GM04503 (cell line): ENCODE data around the gene SLC12A7.

ENCODE experiments used
- DNase-seq: peaks from one replicate; pipeline ENCODE4 v3.0.0-alpha.2; 2012; ENCODE audit warnings: low read depth

SLC12A7 gene

GRCh38 chr5:1125030-1125357 lies 13.1 kb upstream of the SLC12A7 start:
- no peak for DNase-seq

DNA sequence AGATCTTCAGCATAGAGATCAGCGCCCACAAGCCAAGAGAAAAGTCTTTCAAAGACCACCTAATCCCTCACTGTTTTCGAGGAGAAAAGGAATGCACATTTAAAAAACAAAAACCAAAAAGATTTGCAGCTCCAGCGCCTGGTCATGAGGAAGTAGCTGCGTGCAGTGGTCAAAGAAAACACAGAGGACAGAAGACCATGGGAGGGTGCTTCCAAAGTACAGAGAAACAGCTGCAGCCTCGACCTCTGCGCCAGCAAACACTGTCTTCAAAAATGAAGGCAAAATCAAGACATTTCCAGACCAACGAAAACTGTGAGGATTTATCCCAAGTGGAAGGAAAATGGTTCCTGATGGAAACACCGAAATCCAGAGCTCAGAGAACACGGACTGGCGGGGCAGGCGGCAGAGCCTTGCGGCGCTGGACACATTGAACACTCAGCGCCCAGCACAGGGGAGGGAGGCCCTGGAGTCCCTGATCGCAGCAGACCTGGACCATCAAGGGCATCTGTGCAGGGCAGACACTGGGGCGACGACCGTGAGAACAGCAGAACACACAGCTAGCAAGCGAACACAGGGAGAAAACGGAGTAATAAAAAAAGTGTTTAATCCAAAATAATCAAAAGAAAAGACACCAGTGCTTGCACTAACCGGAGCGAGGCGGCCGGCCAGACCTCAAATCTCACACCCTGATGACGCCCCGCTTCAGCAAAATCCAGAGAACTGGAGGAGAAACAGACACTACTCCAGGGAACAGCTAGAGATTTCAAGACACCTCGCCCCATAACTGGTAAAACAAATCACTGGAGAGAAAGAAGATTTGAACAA lies 12.6 kb upstream of the SLC12A7 start:
- no peak for DNase-seq

DNA sequence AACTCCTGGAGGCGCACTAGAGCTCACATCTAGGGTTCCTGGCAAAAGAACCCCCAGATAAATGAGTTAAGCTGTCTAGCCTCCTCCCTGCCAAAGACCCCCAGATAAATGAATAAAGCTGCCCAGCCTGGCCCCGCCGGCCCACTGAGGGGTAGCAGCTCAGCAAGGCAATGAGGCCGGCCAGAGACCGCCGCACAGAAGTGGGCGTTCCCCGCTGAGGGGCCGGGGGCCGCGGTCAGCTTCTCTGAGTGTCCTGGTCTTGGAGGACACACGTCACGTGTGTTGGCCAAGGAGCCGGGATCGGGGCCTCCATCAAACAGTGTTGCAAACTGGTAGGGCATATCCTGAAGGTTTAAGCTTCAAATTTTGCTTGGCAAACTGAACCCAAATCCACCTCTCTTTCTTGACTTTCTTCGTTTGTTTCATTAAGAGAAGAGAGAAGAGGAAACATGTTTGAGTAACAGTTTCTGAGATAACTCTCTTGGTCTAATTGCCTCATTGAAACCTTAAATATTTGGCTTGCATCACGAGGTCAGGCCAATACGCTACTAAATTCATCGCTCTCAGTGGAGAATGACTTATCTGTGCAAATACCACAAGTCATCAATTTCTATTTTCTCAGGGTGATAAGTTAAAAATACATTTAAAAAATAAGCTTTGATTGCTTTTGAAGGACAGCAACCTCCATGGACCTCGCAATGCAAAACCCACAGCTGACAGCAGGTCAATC lies 11.7 kb upstream of the SLC12A7 start:
- no peak for DNase-seq

DNA sequence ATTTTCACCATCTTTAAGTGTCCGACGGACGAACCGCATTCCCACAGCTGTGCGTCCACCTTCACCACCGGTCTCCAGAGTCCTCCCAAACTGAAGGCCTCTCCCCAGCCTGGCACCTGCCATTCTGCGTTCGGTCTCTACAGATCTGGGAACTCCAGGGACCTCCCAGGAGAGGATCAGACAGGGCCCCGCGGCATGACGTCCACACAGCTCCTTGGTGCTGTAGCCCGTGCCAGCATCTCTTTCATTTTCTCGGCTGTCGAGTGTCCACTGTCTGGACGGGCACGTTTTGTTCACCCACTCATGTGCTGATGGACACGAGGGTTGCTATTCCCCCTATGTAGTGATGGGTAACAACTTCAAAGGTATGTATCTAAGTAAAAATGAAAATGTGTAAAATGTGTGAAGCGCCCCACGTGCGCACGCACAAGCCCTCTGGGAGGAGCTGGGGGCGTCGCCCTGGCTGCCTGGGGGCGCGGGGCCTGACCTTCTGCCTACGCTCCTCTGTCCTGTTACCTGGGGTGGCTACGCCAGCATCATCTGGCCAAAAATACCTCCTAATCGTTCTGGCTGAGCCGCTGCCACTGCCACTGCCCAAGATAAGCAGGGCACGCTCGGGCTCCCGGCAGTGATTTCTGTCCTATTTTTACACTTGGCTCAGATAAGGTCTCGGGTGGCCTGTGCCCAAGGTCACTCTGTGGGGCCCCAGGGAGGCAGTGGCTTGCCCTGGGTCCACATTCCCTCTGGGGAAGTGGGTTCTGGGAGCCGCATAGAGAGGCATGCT lies 10.8 kb upstream of the SLC12A7 start:
- no peak for DNase-seq

DNA sequence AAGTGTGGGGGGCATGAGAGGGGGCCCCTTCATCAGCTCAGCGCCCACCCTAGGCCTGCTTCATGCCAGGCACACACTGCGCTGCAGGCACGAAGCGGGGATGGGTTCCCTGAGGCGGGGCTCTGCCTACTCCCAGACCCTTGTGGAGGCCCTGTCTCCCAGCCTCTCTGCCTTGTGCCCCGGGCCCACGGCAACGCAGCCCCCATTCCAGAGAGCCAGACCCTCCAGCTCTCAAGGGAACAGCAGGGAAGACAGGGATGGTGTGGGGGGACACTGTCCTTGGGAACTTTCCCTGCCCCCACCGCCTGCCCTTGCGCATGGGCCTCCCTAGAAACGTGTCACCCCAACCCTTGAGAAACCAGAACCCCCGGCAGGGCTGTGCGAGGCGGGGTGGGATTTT lies 10.0 kb upstream of the SLC12A7 start:
- DNase-seq = no peak

GRCh38 chr5:1121044-1121443 lies 9.2 kb upstream of the SLC12A7 start:
- no peak for DNase-seq

GRCh38 chr5:1120236-1120999 lies 8.6 kb upstream of the SLC12A7 start:
- DNase-seq = no peak

- DNase-seq = no peak
Observed at GRCh38 chr5:1119312-1119831, 7.5 kb upstream of the SLC12A7 start.

- DNase-seq = no peak
Observed at GRCh38 chr5:1118738-1119137, 6.9 kb upstream of the SLC12A7 start.

- DNase-seq = no peak
Observed at GRCh38 chr5:1118231-1118698, 6.4 kb upstream of the SLC12A7 start.

- DNase-seq = no peak
Observed at GRCh38 chr5:1116977-1117376, 5.1 kb upstream of the SLC12A7 start.

- no peak for DNase-seq
Observed at GRCh38 chr5:1116109-1116740, 4.4 kb upstream of the SLC12A7 start.

- DNase-seq = no peak
Observed at GRCh38 chr5:1115123-1115815, 3.4 kb upstream of the SLC12A7 start.

DNA sequence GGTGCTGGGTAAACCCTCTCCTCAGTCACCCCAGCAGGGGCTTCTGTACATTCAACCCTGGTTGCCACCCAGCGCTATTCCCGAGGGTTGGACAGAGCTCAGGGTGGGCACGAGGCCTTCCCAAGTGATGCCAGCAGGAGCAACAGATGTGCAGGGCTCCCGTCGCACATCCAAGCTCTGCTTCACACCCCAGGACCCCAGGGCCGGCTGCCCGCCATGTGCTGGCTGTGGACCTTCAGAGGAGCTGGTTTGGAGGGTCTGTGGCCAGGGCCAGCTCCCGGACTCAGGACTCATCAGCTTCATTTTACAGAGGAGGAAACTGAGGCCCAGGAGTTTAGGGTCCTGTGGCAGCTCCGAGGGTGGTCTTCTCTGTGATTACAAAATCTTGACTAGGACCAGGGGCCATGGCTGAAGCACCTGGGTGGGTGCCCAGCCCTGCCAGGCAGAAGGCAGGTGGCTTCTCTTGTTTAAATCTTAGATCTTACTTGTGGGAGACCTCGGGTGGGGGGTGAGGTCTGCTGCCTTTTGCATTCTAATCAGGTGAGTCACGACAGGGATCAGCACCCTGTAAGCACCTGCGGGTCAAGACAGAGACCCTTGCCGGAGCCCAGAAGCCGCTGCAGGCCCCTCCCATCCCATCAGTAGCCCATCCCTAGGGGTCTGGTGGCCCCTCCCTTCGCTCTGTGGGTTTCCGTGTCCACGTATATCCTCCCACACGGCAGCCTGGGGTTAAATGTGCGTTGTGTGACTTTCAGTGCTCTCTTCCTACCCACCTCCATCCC lies 2.1 kb upstream of the SLC12A7 start:
- no peak for DNase-seq

GRCh38 chr5:1113332-1113690 lies 1.4 kb upstream of the SLC12A7 start:
- DNase-seq = no peak

GRCh38 chr5:1112596-1113331 lies 901 bp upstream of the SLC12A7 start:
- DNase-seq = no peak

GRCh38 chr5:1111241-1111726 lies 579 bp downstream of the SLC12A7 start:
- no peak for DNase-seq

DNA sequence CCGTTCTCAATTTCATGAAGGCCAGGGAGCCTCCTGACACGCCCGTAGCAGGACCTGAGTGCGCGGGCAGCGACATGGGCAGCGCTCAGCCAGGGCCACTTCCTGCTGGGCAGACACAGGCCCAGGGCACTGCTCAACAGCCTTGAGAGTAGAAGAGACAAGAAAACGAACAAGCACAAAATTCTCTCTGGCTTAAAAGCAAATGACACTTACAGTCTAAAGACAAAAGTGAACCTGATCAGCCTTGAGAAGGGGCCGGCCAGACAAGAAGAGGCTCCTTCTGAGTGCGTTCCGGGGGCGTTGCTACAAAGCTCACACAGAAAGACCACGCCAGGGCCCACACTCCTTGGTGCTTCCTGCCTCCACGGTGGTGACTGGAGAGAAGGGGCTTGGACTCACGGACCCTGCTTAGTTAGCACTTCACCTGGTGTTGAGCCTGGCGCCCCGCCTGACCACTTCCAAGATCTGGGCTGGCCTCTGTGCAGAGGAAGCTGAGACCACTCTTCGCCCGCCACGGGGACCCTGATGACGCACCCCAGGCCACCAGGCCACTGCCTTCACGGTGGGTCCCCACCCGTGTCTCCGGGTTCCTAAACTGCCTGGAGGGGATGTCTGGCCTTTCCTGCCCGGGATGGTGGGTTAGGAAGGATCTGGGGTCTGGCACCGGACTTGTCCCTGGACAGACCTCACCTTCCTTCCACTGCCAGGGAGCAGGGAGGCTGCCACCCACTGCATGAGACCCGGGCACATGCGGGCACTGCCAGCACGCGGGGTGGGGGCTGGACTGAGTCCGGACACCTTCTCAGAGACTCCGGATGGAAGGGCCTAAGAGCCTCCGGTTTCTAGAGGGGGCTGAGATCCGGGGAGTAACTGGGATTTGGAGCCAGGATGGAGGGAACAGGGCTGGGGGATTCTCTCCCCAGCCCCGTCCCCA lies 1.3 kb downstream of the SLC12A7 start:
- DNase-seq = no peak
